RPMI8226 (cell line): ENCODE measurements around the gene GRHL3.

ENCODE experiments used
- DNase-seq: peaks from one replicate; pipeline ENCODE4 v3.0.0-alpha.2; 2015

Gene GRHL3

GRCh38 chr1:24293392-24294227 lies 25.5 kb upstream of the GRHL3 start:
- no peak for DNase-seq

- no peak for DNase-seq
Measured at GRCh38 chr1:24294228-24294672, 24.9 kb upstream of the GRHL3 start.

GRCh38 chr1:24294716-24295371 lies 24.3 kb upstream of the GRHL3 start:
- no peak for DNase-seq

- DNase-seq: no peak
Measured at GRCh38 chr1:24295535-24295934, 23.6 kb upstream of the GRHL3 start.

- no peak for DNase-seq
Measured at GRCh38 chr1:24297187-24297851, 21.8 kb upstream of the GRHL3 start.

- no peak for DNase-seq
Measured at GRCh38 chr1:24297852-24298232, 21.3 kb upstream of the GRHL3 start.

GRCh38 chr1:24298606-24299005 lies 20.6 kb upstream of the GRHL3 start:
- DNase-seq: no peak

- no peak for DNase-seq
Measured at GRCh38 chr1:24299901-24300300, 19.3 kb upstream of the GRHL3 start.

- DNase-seq: no peak
Measured at GRCh38 chr1:24300971-24301784, 18.0 kb upstream of the GRHL3 start.

GRCh38 chr1:24301785-24302175 lies 17.4 kb upstream of the GRHL3 start:
- no peak for DNase-seq

- no peak for DNase-seq
Measured at GRCh38 chr1:24302209-24302611, 16.9 kb upstream of the GRHL3 start.

- DNase-seq: no peak
Measured at GRCh38 chr1:24303600-24303999, 15.6 kb upstream of the GRHL3 start.

- no peak for DNase-seq
Measured at GRCh38 chr1:24304763-24305162, 14.4 kb upstream of the GRHL3 start.

- DNase-seq: peak; percentile 51
Measured at GRCh38 chr1:24308365-24309015, 10.7 kb upstream of the GRHL3 start.

- DNase-seq: no peak
Measured at GRCh38 chr1:24309762-24310485, 9.2 kb upstream of the GRHL3 start.

- DNase-seq: no peak
Measured at GRCh38 chr1:24311234-24311633, 7.9 kb upstream of the GRHL3 start.

- no peak for DNase-seq
Measured at GRCh38 chr1:24311741-24312140, 7.4 kb upstream of the GRHL3 start.

GRCh38 chr1:24315391-24315790 lies 3.8 kb upstream of the GRHL3 start:
- no peak for DNase-seq

- DNase-seq: peak; percentile 34
Measured at GRCh38 chr1:24316645-24317044, 2.5 kb upstream of the GRHL3 start.

GRCh38 chr1:24317081-24317480 lies 2.1 kb upstream of the GRHL3 start:
- peak; percentile 36 for DNase-seq

- no peak for DNase-seq
Measured at GRCh38 chr1:24317956-24318614, 1.1 kb upstream of the GRHL3 start.
